Gastrocnemius medialis (tissue), 4 donors: ENCODE data around the gene DUSP6. TPM values are rescaled to one million over a fixed set of nuclear protein-coding genes. Genes with fewer than 3 reads are reported as not detected.

Source experiments
- ATAC-seq, 2 donors: fragments of 150-250 bp; one replicate each; pipeline ENCODE4 v1.9.1; 2016
- DNase-seq, 2 donors: peaks; one replicate each; pipeline ENCODE4 v3.0.0-alpha.2; 2019
- H3K27ac ChIP-seq, 4 donors: fragments of 200-600 bp; sonication (generic); 1 replicate in 1 of 4; 2 replicates in 3 of 4; pipeline ENCODE4 v1.5.1; 2016 to 2018; ENCODE audit warnings: mild to moderate bottlenecking in 2 of 4, moderate library complexity in 1 of 4
- H3K27me3 ChIP-seq, 3 donors: fragments of 200-600 bp; sonication (generic) in 2 of 3; 1 replicate in 1 of 3; 2 replicates in 2 of 3; pipeline versions ENCODE4 v1.5.1 to v1.6.0; 2016 to 2019; ENCODE audit warnings: mild to moderate bottlenecking in 1 of 3, moderate library complexity in 1 of 3
- H3K36me3 ChIP-seq, 2 donors: fragments of 200-600 bp; sonication (generic) in 1 of 2; one replicate each; pipeline ENCODE4 v1.5.1; 2017 to 2018
- H3K4me1 ChIP-seq, 2 donors: fragments of 200-600 bp; sonication (generic) in 1 of 2; one replicate each; pipeline ENCODE4 v1.5.1; 2016 to 2017; ENCODE audit warnings: mild to moderate bottlenecking in 2 of 2
- H3K4me3 ChIP-seq, 4 donors: fragments of 200-600 bp; sonication (generic) in 3 of 4; 1 replicate in 1 of 4; 2 replicates in 3 of 4; pipeline ENCODE4 v1.5.1; 2016 to 2019; ENCODE audit warnings: mild to moderate bottlenecking in 2 of 4
- H3K9me3 ChIP-seq, 3 donors: fragments of 200-600 bp; sonication (generic) in 2 of 3; 1 replicate in 1 of 3; 2 replicates in 2 of 3; pipeline ENCODE4 v1.5.1; 2016 to 2019
- POLR2A ChIP-seq, 2 donors: fragments of 450-650 bp; IDR thresholded peaks; one replicate each; pipeline ENCODE4 v1.6.1; 2017; ENCODE audit warnings: antibody characterized with exemption in 2 of 2, mild to moderate bottlenecking in 2 of 2, moderate library complexity in 2 of 2
- in situ Hi-C, 4 donors: fragments of 200-750 bp; cut with MboI; loops; one replicate each; pipeline versions ENCODE4 v1.15.0 to v1.8.0; 2017; ENCODE audit warnings: low sequenced_read_pairs in 4 of 4
- intact Hi-C: fragments of 100-400 bp; cut with DNase I; formaldehyde crosslinking; loops from one replicate; pipeline ENCODE4 v1.15.1; 2023; ENCODE audit warnings: low total_unique reads
- total RNA-seq, 4 donors: library from RNA; depleted of rRNA; stranded (reverse); fragments of >200 nt; gene quantifications; one replicate each; pipeline versions ENCODE4 v1.1.0 to v1.2.3, GENCODE V29; 2016
- TF ChIP-seq, protein P1 (sequence below), 5 experiments: fragments of 450-650 bp in 3 of 5; fragments of 200-600 bp in 2 of 5; sonication (generic) in 2 of 5; IDR thresholded peaks in 4 of 5; conservative IDR thresholded peaks in 1 of 5; 1 replicate in 4 of 5; 2 replicates in 1 of 5; pipeline ENCODE4 v1.5.1; 2016 to 2019; ENCODE audit warnings: antibody characterized with exemption in 5 of 5, mild to moderate bottlenecking in 3 of 5, moderate library complexity in 3 of 5

The DUSP6 gene
- total RNA-seq, 4 donors from 2014 or later: 4.2 to 23.8 (median 12.1) TPM

DNA sequence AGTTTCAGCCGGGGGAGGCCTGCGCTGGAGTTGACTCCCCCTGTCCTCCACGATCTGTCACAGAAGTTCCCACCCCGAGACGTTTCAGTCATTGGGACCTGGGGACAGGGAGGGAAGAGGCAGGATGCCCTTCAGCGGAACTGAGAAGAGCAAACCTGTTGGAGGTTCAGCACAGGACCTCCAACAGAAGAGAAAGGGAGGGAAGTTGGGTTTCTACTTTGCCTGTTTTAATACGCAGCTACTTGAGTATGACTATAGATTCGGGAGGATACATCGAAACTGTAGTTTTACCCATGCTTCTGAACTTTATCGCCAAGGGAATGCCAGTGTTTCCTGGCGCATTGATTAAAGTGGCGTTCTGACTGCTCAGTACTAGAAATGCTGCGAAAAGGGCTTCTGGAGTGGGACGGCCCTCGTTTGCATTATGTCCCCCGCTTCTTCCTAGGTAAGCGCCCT, 2.3 kb upstream of the DUSP6 start:
- Histone ChIP-seq H3K4me3 (peak overlapping the region; percentile 71 to 77 (median 74)), H3K4me1 (peaks cover 4 to 27% of the 10 kb centered on the region in 2 donors), H3K27me3 (peaks cover 38 to 78% (median 65%) of the 10 kb centered on the region in 3 donors), H3K36me3 (no peaks in the 10 kb centered on the region), H3K27ac (peak overlapping the region; percentile 78 to 85 (median 82)), H3K9me3 (no peaks in the 10 kb centered on the region)
- in situ Hi-C loops: no loop called here
- ATAC-seq (no peak), DNase-seq (no peak)
- TF ChIP-seq, protein P1, sequence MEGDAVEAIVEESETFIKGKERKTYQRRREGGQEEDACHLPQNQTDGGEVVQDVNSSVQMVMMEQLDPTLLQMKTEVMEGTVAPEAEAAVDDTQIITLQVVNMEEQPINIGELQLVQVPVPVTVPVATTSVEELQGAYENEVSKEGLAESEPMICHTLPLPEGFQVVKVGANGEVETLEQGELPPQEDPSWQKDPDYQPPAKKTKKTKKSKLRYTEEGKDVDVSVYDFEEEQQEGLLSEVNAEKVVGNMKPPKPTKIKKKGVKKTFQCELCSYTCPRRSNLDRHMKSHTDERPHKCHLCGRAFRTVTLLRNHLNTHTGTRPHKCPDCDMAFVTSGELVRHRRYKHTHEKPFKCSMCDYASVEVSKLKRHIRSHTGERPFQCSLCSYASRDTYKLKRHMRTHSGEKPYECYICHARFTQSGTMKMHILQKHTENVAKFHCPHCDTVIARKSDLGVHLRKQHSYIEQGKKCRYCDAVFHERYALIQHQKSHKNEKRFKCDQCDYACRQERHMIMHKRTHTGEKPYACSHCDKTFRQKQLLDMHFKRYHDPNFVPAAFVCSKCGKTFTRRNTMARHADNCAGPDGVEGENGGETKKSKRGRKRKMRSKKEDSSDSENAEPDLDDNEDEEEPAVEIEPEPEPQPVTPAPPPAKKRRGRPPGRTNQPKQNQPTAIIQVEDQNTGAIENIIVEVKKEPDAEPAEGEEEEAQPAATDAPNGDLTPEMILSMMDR (IDR thresholded peaks at IDR 0.05 in 4 of 5, conservative IDR thresholded peaks at IDR 0.05 in 1 of 5): no peak
- no peak for TF ChIP-seq POLR2A (IDR thresholded peaks at IDR 0.05)
- intact Hi-C loops: loop anchor here (5.0 kb wide), 3 partner anchors 172 to 1212 kb away; partner anchors contain the start of genes CEP290 and TMTC3

GRCh38 chr12:89353823-89354611, 1.7 kb upstream of the DUSP6 start:
- peak overlapping the region; percentile 71 to 77 (median 74) for H3K4me3 ChIP-seq
- ATAC-seq: peak; percentile 11 to 22

DNA sequence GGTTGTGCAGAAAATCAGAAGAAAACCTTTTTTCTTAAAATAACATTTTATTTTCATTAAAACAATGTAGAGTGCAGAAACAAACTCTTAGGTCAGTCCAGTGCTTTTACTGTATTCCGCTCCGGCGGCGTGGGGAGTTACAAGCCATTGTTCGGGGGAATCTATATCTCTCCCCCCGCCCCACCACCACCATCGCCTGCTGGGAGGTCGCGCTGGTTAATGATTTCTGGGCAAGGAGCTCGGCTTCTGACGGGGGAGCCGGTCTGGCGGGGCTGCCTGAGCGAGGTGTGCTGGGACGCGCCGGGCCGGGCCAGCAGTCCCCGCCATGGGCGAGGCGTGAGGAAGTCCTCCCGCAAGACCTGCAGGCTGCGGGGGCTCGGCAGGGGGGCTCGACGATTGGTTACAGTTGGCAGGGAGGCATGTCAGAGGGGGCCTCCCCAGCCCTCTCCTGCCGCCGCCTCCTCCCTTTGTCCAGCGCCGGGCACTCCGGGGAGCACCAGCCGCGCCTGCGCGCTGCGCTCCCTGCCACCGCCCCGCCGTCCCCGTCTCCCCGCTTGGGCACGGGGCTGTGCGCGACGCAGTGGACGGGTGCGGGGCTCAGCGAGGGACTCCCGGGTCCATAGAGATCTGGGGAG, 1.0 kb upstream of the DUSP6 start:
- Histone ChIP-seq H3K36me3 (no peaks in the 10 kb centered on the region), H3K4me1 (peaks cover 4 to 32% of the 10 kb centered on the region in 2 donors), H3K27ac (peak overlapping the region; percentile 78 to 85 (median 82)), H3K27me3 (peaks cover 50 to 90% (median 77%) of the 10 kb centered on the region in 3 donors), H3K9me3 (no peaks in the 10 kb centered on the region), H3K4me3 (peak overlapping the region; percentile 71 to 77 (median 74))
- intact Hi-C loops (loop anchor here (5.0 kb wide), 3 partner anchors 171 to 1211 kb away; partner anchors contain the start of genes CEP290 and TMTC3), in situ Hi-C loops (no loop called here)
- TF ChIP-seq, protein P1 (IDR thresholded peaks at IDR 0.05 in 4 of 5, conservative IDR thresholded peaks at IDR 0.05 in 1 of 5): no peak
- TF ChIP-seq POLR2A (IDR thresholded peaks at IDR 0.05): no peak
- ATAC-seq (peak; percentile 31 to 50), DNase-seq (peak in 1 of 2 donors; percentile 7)

More at GRCh38 chr12:89353823-89354611, 1.7 kb upstream of the DUSP6 start:
- Histone ChIP-seq H3K27me3 (peaks cover 44 to 84% (median 71%) of the 10 kb centered on the region in 3 donors), H3K36me3 (no peaks in the 10 kb centered on the region), H3K4me1 (peaks cover 4 to 28% of the 10 kb centered on the region in 2 donors), H3K27ac (peak overlapping the region; percentile 78 to 85 (median 82)), H3K9me3 (no peaks in the 10 kb centered on the region)
- TF ChIP-seq, protein P1 (IDR thresholded peaks at IDR 0.05 in 4 of 5, conservative IDR thresholded peaks at IDR 0.05 in 1 of 5): no peak
- TF ChIP-seq POLR2A (IDR thresholded peaks at IDR 0.05): no peak
- in situ Hi-C loops (no loop called here), intact Hi-C loops (loop anchor here (5.0 kb wide), 3 partner anchors 172 to 1212 kb away; partner anchors contain the start of genes CEP290 and TMTC3)
- peak in 1 of 2 donors; percentile 30 for DNase-seq

GRCh38 chr12:89352242-89352491, 134 bp downstream of the DUSP6 start:
- Histone ChIP-seq H3K9me3 (no peaks in the 10 kb centered on the region), H3K4me1 (peaks cover 7 to 32% of the 10 kb centered on the region in 2 donors), H3K4me3 (peak overlapping the region; percentile 71 to 77 (median 74)), H3K27ac (peak overlapping the region; percentile 78 to 85 (median 82)), H3K36me3 (no peaks in the 10 kb centered on the region), H3K27me3 (peaks cover 55 to 85% (median 79%) of the 10 kb centered on the region in 3 donors)
- TF ChIP-seq POLR2A (IDR thresholded peaks at IDR 0.05): peak; percentile 74 to 88
- TF ChIP-seq, protein P1 (IDR thresholded peaks at IDR 0.05 in 4 of 5, conservative IDR thresholded peaks at IDR 0.05 in 1 of 5): no peak
- DNase-seq (no peak), ATAC-seq (no peak)
- intact Hi-C loops (loop anchor here (5.0 kb wide), 3 partner anchors 170 to 1210 kb away; partner anchors contain the start of genes CEP290 and TMTC3), in situ Hi-C loops (no loop called here)
